Measurements from ENCODE around the gene PCDHGA1.

GRCh38 chr5:141319202-141319601 lies 11.1 kb upstream of the PCDHGA1 start:
- TF ChIP-seq CTCF (IDR thresholded peaks at IDR 0.05; ENCODE audit: poor library complexity, severe bottlenecking): no peak
- TF ChIP-seq REST (IDR thresholded peaks at IDR 0.05; ENCODE audit: borderline replicate concordance): no peak
- no peak for TF ChIP-seq RAD21 (conservative IDR thresholded peaks at IDR 0.05)
- no peak for TF ChIP-seq POLR2AphosphoS5 (IDR thresholded peaks at IDR 0.05)
- TF ChIP-seq EZH2 (IDR thresholded peaks at IDR 0.05; ENCODE audit: borderline replicate concordance, insufficient read depth, low read length, poor library complexity, severe bottlenecking): no peak
- no peak for TF ChIP-seq TAF1 (IDR thresholded peaks at IDR 0.05; ENCODE audit: low read depth)
- no peak for TF ChIP-seq EP300 (conservative IDR thresholded peaks at IDR 0.05; ENCODE audit: poor library complexity, severe bottlenecking)
- no peak for TF ChIP-seq MXI1 (conservative IDR thresholded peaks at IDR 0.05; ENCODE audit: poor library complexity, severe bottlenecking)
